HEK293T (cell line): ENCODE results near the gene TTLL3.

Source experiments
- ARNT ChIP-seq: fragments of 450-650 bp; IDR thresholded peaks from 2 replicates; pipeline ENCODE4 v1.6.1; 2017; ENCODE audit warnings: mild to moderate bottlenecking
- L3MBTL2 ChIP-seq: fragments of 450-650 bp; conservative IDR thresholded peaks from 2 replicates; pipeline ENCODE4 v1.6.1; 2016; ENCODE audit warnings: mild to moderate bottlenecking
- TARDBP ChIP-seq: fragments of 450-650 bp; IDR thresholded peaks from 2 replicates; pipeline ENCODE4 v1.6.1; 2016

DNA sequence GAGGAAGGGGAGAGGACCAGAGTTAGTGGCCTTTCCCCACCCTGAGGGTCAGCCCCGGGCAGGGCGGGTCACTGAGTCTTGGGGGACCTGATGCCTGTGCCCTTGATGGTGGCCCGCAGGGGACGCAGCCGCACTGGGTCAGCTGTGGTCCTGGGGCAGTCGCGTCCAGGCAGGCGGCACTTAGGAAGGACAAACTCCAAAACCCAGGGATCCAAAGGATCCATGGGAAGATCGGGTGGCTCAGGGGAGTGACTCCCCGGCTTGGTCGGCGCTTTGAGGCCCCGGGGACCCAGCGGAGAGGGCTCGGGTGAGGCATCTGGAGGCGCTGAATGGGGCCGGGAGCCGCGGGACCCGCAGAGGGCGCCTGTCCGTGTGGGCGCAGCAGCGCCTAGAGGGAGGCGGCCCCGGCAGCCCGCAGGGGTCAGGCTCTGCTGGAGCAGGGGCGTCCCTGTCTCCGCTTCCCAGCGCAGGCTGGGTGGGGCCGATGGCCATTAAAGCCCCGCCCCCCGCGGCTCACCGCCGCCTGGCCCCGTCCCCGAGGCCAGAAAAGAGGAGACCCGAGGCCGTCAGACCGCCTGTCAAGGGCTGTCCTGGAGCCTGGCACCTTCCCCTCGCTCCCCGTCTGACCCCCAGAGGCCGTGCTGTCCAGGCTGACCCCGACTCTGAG is 52.5 kb downstream of the TTLL3 start:
- TF ChIP-seq ARNT = no peak
- no peak for TF ChIP-seq TARDBP
- TF ChIP-seq L3MBTL2 = no peak
